ENCODE measurements around the gene TMEM131L.

- TF ChIP-seq CTCF (IDR thresholded peaks at IDR 0.05; ENCODE audit: low read depth, low read length, poor library complexity, severe bottlenecking) (no peak), EZH2phosphoT487 (IDR thresholded peaks at IDR 0.05; ENCODE audit: borderline replicate concordance, low read length) (no peak)
Observed at GRCh38 chr4:153468587-153468986, 2.4 kb downstream of the TMEM131L start.
